NCI-H2196 treated with DMSO at 0.1 percent for 48 hours (cell line): ENCODE measurements around the gene CREG1.

ENCODE experiments used
- DNase-seq: peaks from one replicate; lab custom pipeline; 2025; ENCODE audit not compliant: unreplicated experiment; lab: John Stamatoyannopoulos, UW

The CREG1 gene

GRCh38 chr1:167509587-167509986 is 44.0 kb downstream of the CREG1 start:
- DNase-seq, result no peak

- no peak for DNase-seq
Measured at GRCh38 chr1:167507719-167508118, 45.8 kb downstream of the CREG1 start.

- no peak for DNase-seq
Measured at GRCh38 chr1:167504467-167504827, 49.1 kb downstream of the CREG1 start.

- no peak for DNase-seq
Measured at GRCh38 chr1:167503626-167504466, 49.7 kb downstream of the CREG1 start.

GRCh38 chr1:167502719-167503462 is 50.7 kb downstream of the CREG1 start:
- DNase-seq, result no peak

- DNase-seq, result no peak
Measured at GRCh38 chr1:167502192-167502551, 51.4 kb downstream of the CREG1 start.

GRCh38 chr1:167501515-167502191 is 51.9 kb downstream of the CREG1 start:
- DNase-seq, result no peak

- DNase-seq, result no peak
Measured at GRCh38 chr1:167500283-167500860, 53.2 kb downstream of the CREG1 start.

- no peak for DNase-seq
Measured at GRCh38 chr1:167499664-167500101, 53.9 kb downstream of the CREG1 start.

- no peak for DNase-seq
Measured at GRCh38 chr1:167499106-167499505, 54.5 kb downstream of the CREG1 start.

GRCh38 chr1:167496797-167497619 is 56.6 kb downstream of the CREG1 start:
- DNase-seq, result no peak

- no peak for DNase-seq
Measured at GRCh38 chr1:167493372-167493771, 60.2 kb downstream of the CREG1 start.

GRCh38 chr1:167492481-167492910 is 61.1 kb downstream of the CREG1 start:
- DNase-seq, result no peak

- no peak for DNase-seq
Measured at GRCh38 chr1:167491586-167492461, 61.7 kb downstream of the CREG1 start.
